PC-3 (cell line): Measurements from ENCODE around the gene KDM3A. TPM values are rescaled to one million over a fixed set of nuclear protein-coding genes. Genes with fewer than 3 reads are reported as not detected.

Experiments
- ATAC-seq: fragments of 200-7000 bp; cut with Tn5 transposase; 2 replicates; pipeline ENCODE4 v1.9.1; 2020; ENCODE audit warnings: mild to moderate bottlenecking, moderate library complexity
- BruUV-seq: library from RNA; stranded (reverse); fragments of 400-500 nt; replicated peaks from 2 replicates; lab custom pipeline; 2021; lab: Mats Ljungman, UMichigan
- CTCF ChIA-PET: fragments of 300-600 bp; sonication (Branson Sonifier 250); formaldehyde crosslinking; loops from one replicate; lab custom pipeline; 2022; ENCODE audit warnings: antibody characterized with exemption; lab: Charles Lee
- POLR2A ChIA-PET: fragments of 300-600 bp; sonication (Branson Sonifier 250); formaldehyde crosslinking; loops from one replicate; lab custom pipeline; 2022; ENCODE audit warnings: antibody characterized with exemption; ENCODE audit not compliant: unreplicated experiment; lab: Charles Lee
- DNase-seq: peaks from one replicate; pipeline ENCODE4 v3.0.0-alpha.2; 2015
- H2AFZ ChIP-seq: fragments of 300-600 bp; sonication (generic); 2 replicates; pipeline ENCODE4 v1.6.0; 2016; ENCODE audit warnings: antibody characterized with exemption, low read length
- H3F3A ChIP-seq: fragments of 300-600 bp; sonication (generic); one replicate; pipeline ENCODE4 v1.6.0; 2017; ENCODE audit warnings: antibody characterized with exemption, low read length, control low read depth, mild to moderate bottlenecking; ENCODE audit not compliant: unreplicated experiment
- H3K27ac ChIP-seq: fragments of 300-600 bp; sonication (generic); 2 replicates; pipeline ENCODE4 v1.5.1; 2016; ENCODE audit warnings: mild to moderate bottlenecking, low read length
- H3K27me3 ChIP-seq: fragments of 300-600 bp; sonication (generic); 2 replicates; pipeline ENCODE4 v1.6.1; 2016; ENCODE audit warnings: low read length, mixed read lengths
- H3K36me3 ChIP-seq: fragments of 300-600 bp; sonication (generic); 2 replicates; pipeline ENCODE4 v1.6.1; 2016; ENCODE audit warnings: low read depth, mixed run types, low read length, mixed read lengths
- H3K4me1 ChIP-seq: fragments of 300-600 bp; sonication (generic); 2 replicates; pipeline ENCODE4 v1.5.1; 2016; ENCODE audit warnings: low read length; ENCODE audit not compliant: insufficient read depth
- H3K4me2 ChIP-seq: fragments of 300-600 bp; sonication (generic); 2 replicates; pipeline ENCODE4 v1.6.0; 2016; ENCODE audit warnings: low read length
- H3K4me3 ChIP-seq: fragments of 300-600 bp; sonication (generic); 2 replicates; pipeline ENCODE4 v1.5.1; 2016; ENCODE audit warnings: mild to moderate bottlenecking, low read length, mixed read lengths
- H3K79me2 ChIP-seq: fragments of 300-600 bp; sonication (generic); 2 replicates; pipeline ENCODE4 v1.6.1; 2017; ENCODE audit warnings: low read length, mixed read lengths
- H3K9ac ChIP-seq: fragments of 300-600 bp; sonication (generic); 2 replicates; pipeline ENCODE4 v1.6.0; 2016; ENCODE audit warnings: mild to moderate bottlenecking, low read length
- H3K9me2 ChIP-seq: fragments of 300-600 bp; sonication (generic); replicated peaks from 2 replicates; pipeline ENCODE4 v1.6.1; 2016; ENCODE audit warnings: mixed run types, low read length, mixed read lengths
- H3K9me3 ChIP-seq: fragments of 300-600 bp; sonication (generic); 2 replicates; pipeline ENCODE4 v1.6.1; 2016; ENCODE audit warnings: low read length, mixed read lengths
- H4K20me1 ChIP-seq: fragments of 300-600 bp; sonication (generic); 2 replicates; pipeline ENCODE4 v1.6.1; 2016; ENCODE audit warnings: low read length, mixed read lengths
- CTCF ChIP-seq: fragments of 300-600 bp; sonication (generic); conservative IDR thresholded peaks from 2 replicates; pipeline ENCODE4 v1.5.1; 2017; ENCODE audit warnings: antibody characterized with exemption, low read depth, mild to moderate bottlenecking, low read length
- EZH2 ChIP-seq: fragments of 300-600 bp; sonication (generic); IDR thresholded peaks from one replicate; pipeline ENCODE4 v1.6.1; 2017; ENCODE audit warnings: antibody characterized with exemption, mild to moderate bottlenecking, low read length; ENCODE audit not compliant: unreplicated experiment
- EZH2phosphoT487 ChIP-seq: fragments of 300-600 bp; sonication (generic); IDR thresholded peaks from 2 replicates; pipeline ENCODE4 v1.6.1; 2018; ENCODE audit warnings: mild to moderate bottlenecking, antibody characterized with exemption, low read length, borderline replicate concordance
- intact Hi-C: fragments of 100-400 bp; cut with micrococcal nuclease; formaldehyde crosslinking; loops from 2 replicates; pipeline ENCODE4 v1.9.0; 2023
- total RNA-seq: library from RNA; depleted of rRNA; stranded (reverse); fragments of >200 nt; gene quantifications from 2 replicates; pipeline ENCODE4 v1.2.3, GENCODE V29; 2014

The KDM3A gene
- total RNA-seq, 1 experiment from 2014 or later = 32.2 TPM

- intact Hi-C loops = no loop called here
Measured at GRCh38 chr2:86434290-86434689, 6.9 kb upstream of the KDM3A start.

GRCh38 chr2:86435531-86435930, 5.6 kb upstream of the KDM3A start:
- H3K9me2 ChIP-seq = no peaks in the 10 kb centered on the region
- intact Hi-C loops = no loop called here
- H3K79me2 ChIP-seq = no peaks in the 10 kb centered on the region
- H3K9me3 ChIP-seq = peaks cover 21% of the 10 kb centered on the region
- ATAC-seq (no peak), DNase-seq (no peak)
- TF ChIP-seq EZH2phosphoT487 (no peak), CTCF (no peak), EZH2 (no peak)
- H4K20me1 ChIP-seq = no peaks in the 10 kb centered on the region
- no TSS peak for BruUV-seq
- H3F3A ChIP-seq = no peaks in the 10 kb centered on the region
- H3K4me2 ChIP-seq = no peak overlapping the region
- H3K4me3 ChIP-seq = no peak overlapping the region
- ChIA-PET POLR2A (no interaction called here), CTCF (no interaction called here)
- H2AFZ ChIP-seq = no peak overlapping the region
- no peak overlapping the region for H3K27ac ChIP-seq
- H3K27me3 ChIP-seq = no peaks in the 10 kb centered on the region
- H3K4me1 ChIP-seq = no peaks in the 10 kb centered on the region
- H3K36me3 ChIP-seq = peaks cover 8% of the 10 kb centered on the region; the same call in 1 of the 2 replicates
- no peak overlapping the region for H3K9ac ChIP-seq

More at GRCh38 chr2:86434290-86434689, 6.9 kb upstream of the KDM3A start:
- H2AFZ ChIP-seq = no peak overlapping the region
- H3K36me3 ChIP-seq = no peaks in the 10 kb centered on the region; the same call in 1 of the 2 replicates
- ChIA-PET POLR2A (no interaction called here), CTCF (no interaction called here)
- H3K4me3 ChIP-seq = no peak overlapping the region
- no peaks in the 10 kb centered on the region for H3F3A ChIP-seq
- H3K9me3 ChIP-seq = peaks cover 11% of the 10 kb centered on the region
- DNase-seq = no peak
- no peaks in the 10 kb centered on the region for H3K79me2 ChIP-seq
- H3K9me2 ChIP-seq = no peaks in the 10 kb centered on the region
- no peaks in the 10 kb centered on the region for H3K4me1 ChIP-seq
- no peak overlapping the region for H3K27ac ChIP-seq
- BruUV-seq = no TSS peak
- no peaks in the 10 kb centered on the region for H4K20me1 ChIP-seq
- H3K27me3 ChIP-seq = no peaks in the 10 kb centered on the region
- ATAC-seq = no peak
- H3K9ac ChIP-seq = no peak overlapping the region
- no peak for TF ChIP-seq EZH2phosphoT487
- TF ChIP-seq EZH2 = no peak
- TF ChIP-seq CTCF = no peak
- no peak overlapping the region for H3K4me2 ChIP-seq

- no peak for ATAC-seq
- intact Hi-C loops = no loop called here
- BruUV-seq = no TSS peak
- no peaks in the 10 kb centered on the region for H3K79me2 ChIP-seq
- no peaks in the 10 kb centered on the region for H3K9me2 ChIP-seq
- peaks cover 8% of the 10 kb centered on the region; the same call in 1 of the 2 replicates for H3K36me3 ChIP-seq
- no peak overlapping the region for H2AFZ ChIP-seq
- H3K27ac ChIP-seq = no peak overlapping the region
- H3K4me2 ChIP-seq = no peak overlapping the region
- CTCF ChIA-PET = no interaction called here
- no peak for TF ChIP-seq EZH2
- no peak for TF ChIP-seq CTCF
- TF ChIP-seq EZH2phosphoT487 = no peak
- no peaks in the 10 kb centered on the region for H3F3A ChIP-seq
- no peaks in the 10 kb centered on the region for H3K4me1 ChIP-seq
- no peak overlapping the region for H3K9ac ChIP-seq
- no peaks in the 10 kb centered on the region for H3K27me3 ChIP-seq
- H3K9me3 ChIP-seq = peaks cover 21% of the 10 kb centered on the region
- H3K4me3 ChIP-seq = no peak overlapping the region
- POLR2A ChIA-PET = no interaction called here
- H4K20me1 ChIP-seq = no peaks in the 10 kb centered on the region
- no peak for DNase-seq
Measured at GRCh38 chr2:86436328-86436727, 4.8 kb upstream of the KDM3A start.
